HL-60/S4 treated with phorbol 12-myristate 13-acetate at 8.2 ng/mL for 4 days and 3 days (cell line): Measurements from ENCODE around the gene HBP1.
"Not testable (repeated sequence)": the region's sequence is repeated elsewhere in the genome, so short reads cannot be mapped to it uniquely, and the experiment has no call there.

ENCODE experiments used
- in situ Hi-C: fragments of 300-500 bp; cut with MboI; formaldehyde crosslinking; loops from 2 replicates; pipeline ENCODE4 v1.15.0; 2022; ENCODE audit warnings: low sequenced_read_pairs

The HBP1 gene

GRCh38 chr7:107151538-107151937, 17.3 kb upstream of the HBP1 start:
- in situ Hi-C loops: no loop called here

GRCh38 chr7:107152011-107152410, 16.8 kb upstream of the HBP1 start:
- in situ Hi-C loops: no loop called here

- in situ Hi-C loops: no loop called here
These were observed 14.0 kb upstream of the HBP1 start for GRCh38 chr7:107154826-107155225.

- in situ Hi-C loops: not testable (repeated sequence)
These were observed 13.1 kb upstream of the HBP1 start for GRCh38 chr7:107155726-107156125.

- in situ Hi-C loops: no loop called here
These were observed 11.7 kb upstream of the HBP1 start for GRCh38 chr7:107157091-107157490.

GRCh38 chr7:107158028-107158427, 10.8 kb upstream of the HBP1 start:
- in situ Hi-C loops: no loop called here

GRCh38 chr7:107160389-107160788, 8.4 kb upstream of the HBP1 start:
- in situ Hi-C loops: no loop called here

- in situ Hi-C loops: no loop called here
These were observed 7.4 kb upstream of the HBP1 start for GRCh38 chr7:107161415-107161814.

GRCh38 chr7:107162475-107162874, 6.3 kb upstream of the HBP1 start:
- in situ Hi-C loops: no loop called here

GRCh38 chr7:107164092-107164491, 4.7 kb upstream of the HBP1 start:
- in situ Hi-C loops: no loop called here

- in situ Hi-C loops: no loop called here
These were observed 3.5 kb upstream of the HBP1 start for GRCh38 chr7:107165341-107165740.

GRCh38 chr7:107166736-107167426, 1.9 kb upstream of the HBP1 start:
- in situ Hi-C loops: no loop called here

- in situ Hi-C loops: no loop called here
These were observed 1.1 kb upstream of the HBP1 start for GRCh38 chr7:107167483-107168232.

- in situ Hi-C loops: no loop called here
These were observed 582 bp downstream of the HBP1 start for GRCh38 chr7:107169120-107170050.

- in situ Hi-C loops: no loop called here
These were observed 1.5 kb downstream of the HBP1 start for GRCh38 chr7:107170051-107170915.

GRCh38 chr7:107171496-107171895, 2.7 kb downstream of the HBP1 start:
- in situ Hi-C loops: no loop called here

- in situ Hi-C loops: no loop called here
These were observed 3.7 kb downstream of the HBP1 start for GRCh38 chr7:107172276-107173032.

GRCh38 chr7:107173191-107173590, 4.4 kb downstream of the HBP1 start:
- in situ Hi-C loops: no loop called here

GRCh38 chr7:107173691-107174406, 5.0 kb downstream of the HBP1 start:
- in situ Hi-C loops: no loop called here
